Large intestine (tissue), 3 donors: ENCODE data around the gene HNRNPAB. TPM values are rescaled to one million over a fixed set of nuclear protein-coding genes. Genes with fewer than 3 reads are reported as not detected.
"Not testable (repeated sequence)": the region's sequence is repeated elsewhere in the genome, so short reads cannot be mapped to it uniquely, and the experiment has no call there.

Source experiments
- DNase-seq, 2 donors: peaks; one replicate each; pipeline versions ENCODE4 v3.0.0 to v3.0.0-alpha.2; 2013
- H3K27ac ChIP-seq: one replicate; pipeline ENCODE4 v1.5.1; 2013; ENCODE audit warnings: low read length
- H3K27me3 ChIP-seq: 2 replicates; pipeline ENCODE4 v1.6.1; 2013; ENCODE audit warnings: low read length; ENCODE audit not compliant: control insufficient read depth, insufficient read depth
- H3K36me3 ChIP-seq: 2 replicates; pipeline ENCODE4 v1.6.1; 2013; ENCODE audit warnings: low read length; ENCODE audit not compliant: control insufficient read depth, insufficient read depth
- H3K4me1 ChIP-seq: one replicate; pipeline ENCODE4 v1.6.1; 2013; ENCODE audit warnings: low read length; ENCODE audit not compliant: control insufficient read depth, insufficient read depth
- H3K4me3 ChIP-seq: one replicate; pipeline ENCODE4 v1.5.1; 2013; ENCODE audit warnings: low read length
- H3K9me3 ChIP-seq: one replicate; pipeline ENCODE4 v1.6.1; 2013; ENCODE audit warnings: mild to moderate bottlenecking, low read depth, low read length, moderate library complexity; ENCODE audit not compliant: control insufficient read depth
- WGBS: methylation state at CpG from one replicate; pipeline ENCODE4 v1.1.5; 2013; ENCODE audit warnings: low lambda C conversion rate; ENCODE audit not compliant: insufficient coverage; 5-methylcytosine and 5-hydroxymethylcytosine counted together
- polyA plus RNA-seq: library from polyadenylated mRNA; unstranded; fragments of 120-200 nt; gene quantifications from one replicate; pipeline ENCODE4 v1.2.1, GENCODE V29; 2013

Gene HNRNPAB
- polyA plus RNA-seq, 1 donor, result 124 TPM

DNA sequence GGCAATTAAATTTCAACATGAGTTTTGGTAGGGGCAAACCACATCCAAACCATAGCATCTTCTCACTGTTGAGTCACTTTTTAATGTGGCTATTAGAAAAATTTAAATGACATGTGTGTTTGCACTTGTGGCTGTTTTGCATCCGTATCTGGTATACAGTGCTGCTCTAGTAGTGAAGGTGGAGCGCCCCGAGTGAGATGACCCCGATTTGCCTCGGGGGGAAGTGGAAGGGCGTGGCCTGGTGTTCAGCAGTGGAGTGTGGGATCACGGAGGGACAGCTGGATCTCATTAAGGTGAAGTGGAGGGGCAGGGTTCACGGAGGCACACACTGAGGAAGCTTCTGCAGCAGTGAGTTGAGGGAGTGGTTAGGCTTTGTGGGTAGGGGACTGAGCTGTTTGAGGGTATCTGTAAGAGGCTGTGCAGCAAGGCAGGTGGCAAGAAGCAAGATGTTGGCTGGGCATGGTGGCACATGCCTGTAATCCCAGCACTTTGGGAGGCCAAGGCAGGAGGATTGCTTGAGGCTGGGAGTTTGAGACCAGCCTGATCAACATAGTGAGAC, 11.0 kb upstream of the HNRNPAB start:
- no peak for DNase-seq
- Histone ChIP-seq H3K4me3 (no peak overlapping the region), H3K36me3 (no peaks in the 10 kb centered on the region), H3K9me3 (no peaks in the 10 kb centered on the region), H3K4me1 (no peaks in the 10 kb centered on the region), H3K27ac (no peak overlapping the region), H3K27me3 (peaks cover 22% of the 10 kb centered on the region)
- 80% methylated on average over 1 of the region's 8 CpGs for WGBS

DNA sequence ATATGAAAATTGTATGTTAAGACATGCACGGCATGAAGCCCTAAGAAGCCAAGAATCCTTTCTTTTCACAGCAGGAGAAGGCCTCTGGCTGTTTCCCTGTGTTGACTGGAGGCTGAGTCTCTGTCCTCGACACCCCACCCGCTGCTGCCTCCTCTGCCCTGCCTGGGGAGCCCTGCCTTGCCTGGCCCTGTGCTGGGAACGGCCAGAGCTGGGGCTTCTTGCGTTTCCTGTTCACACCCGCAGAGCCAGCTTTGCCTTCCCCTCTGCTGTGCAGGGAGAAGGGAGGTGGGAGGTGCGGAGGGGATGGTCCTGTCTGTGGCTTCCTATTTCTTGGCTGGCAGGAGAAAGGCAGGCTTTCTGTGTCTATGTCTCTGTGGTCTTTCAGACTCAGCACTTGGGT, 10.3 kb upstream of the HNRNPAB start:
- Histone ChIP-seq H3K9me3 (no peaks in the 10 kb centered on the region), H3K4me3 (no peak overlapping the region), H3K4me1 (no peaks in the 10 kb centered on the region), H3K27me3 (peaks cover 22% of the 10 kb centered on the region), H3K27ac (no peak overlapping the region), H3K36me3 (no peaks in the 10 kb centered on the region)
- no CpG with 5 or more reads among the region's 7 CpGs for WGBS
- no peak for DNase-seq

DNA sequence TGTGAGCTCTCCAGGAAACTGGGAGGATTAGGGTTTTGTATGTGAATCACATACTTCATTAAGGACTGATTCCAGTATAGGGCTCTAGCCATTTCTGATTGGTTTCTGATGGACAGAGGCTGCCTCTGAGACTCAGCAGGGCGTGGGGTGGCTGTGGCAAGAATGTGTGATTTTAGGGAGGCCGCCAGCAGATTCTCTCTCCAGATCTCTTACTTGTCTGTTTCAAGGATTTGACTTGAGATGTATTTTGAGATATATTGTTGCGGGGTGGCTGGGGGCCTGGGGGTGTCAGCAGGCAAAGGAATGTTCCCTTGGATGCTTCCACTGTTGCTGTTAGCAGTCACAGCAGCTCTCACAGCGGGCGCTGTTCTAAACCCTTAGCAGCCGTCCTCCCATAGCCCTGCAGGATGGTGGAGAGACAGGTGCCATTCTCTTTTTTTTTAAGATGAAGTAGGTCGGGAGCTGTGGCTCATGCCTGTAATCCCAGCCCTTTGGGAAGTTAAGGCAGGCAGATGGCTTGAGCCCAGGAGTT, 8.0 kb upstream of the HNRNPAB start:
- Histone ChIP-seq H3K4me1 (no peaks in the 10 kb centered on the region), H3K36me3 (no peaks in the 10 kb centered on the region), H3K4me3 (no peak overlapping the region), H3K9me3 (no peaks in the 10 kb centered on the region), H3K27me3 (peaks cover 22% of the 10 kb centered on the region), H3K27ac (no peak overlapping the region)
- no peak for DNase-seq
- WGBS, result no CpG with 5 or more reads among the region's 7 CpGs

DNA sequence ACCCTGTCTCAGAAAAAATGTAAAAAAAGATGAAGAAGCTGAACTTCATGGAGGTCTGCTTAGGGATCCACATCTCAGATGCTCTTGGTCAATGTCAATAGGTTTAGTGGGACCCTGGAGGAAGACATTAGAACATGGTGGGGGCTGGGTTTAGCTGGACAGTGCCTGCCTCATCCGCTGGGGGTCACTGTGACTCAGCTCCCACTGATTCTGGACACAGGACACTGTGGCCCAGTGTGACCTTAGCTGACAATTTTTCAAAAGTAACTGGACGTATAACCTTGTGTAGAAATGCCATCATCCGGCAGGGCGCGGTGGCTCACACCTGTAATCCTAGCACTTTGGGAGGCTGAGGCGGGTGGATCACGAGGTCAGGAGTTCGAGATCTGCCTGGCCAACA, 7.3 kb upstream of the HNRNPAB start:
- Histone ChIP-seq H3K27ac (no peak overlapping the region), H3K36me3 (no peaks in the 10 kb centered on the region)
- WGBS, result no CpG with 5 or more reads among the region's 8 CpGs

DNA sequence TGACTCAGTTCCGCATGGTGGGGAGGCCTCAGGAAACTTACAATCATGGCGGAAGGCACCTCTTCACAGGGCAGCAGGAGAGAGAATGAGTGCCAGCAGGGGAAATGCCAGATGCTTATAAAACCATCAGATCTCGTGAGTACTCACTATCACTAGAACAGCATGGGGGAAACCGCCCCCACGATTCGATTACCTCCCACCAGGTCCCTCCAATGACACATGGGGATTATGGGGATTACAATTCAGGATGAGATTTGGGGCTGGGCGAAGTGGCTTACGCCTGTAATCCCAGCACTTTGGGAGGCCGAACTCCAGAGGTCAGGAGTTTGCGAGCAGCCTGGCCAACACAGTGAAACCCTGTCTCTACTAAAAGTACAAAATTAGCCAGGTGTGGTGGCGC, 6.2 kb upstream of the HNRNPAB start:
- H3K36me3 ChIP-seq, H3K4me1 ChIP-seq, H3K27ac ChIP-seq, DNase-seq, H3K9me3 ChIP-seq, H3K4me3 ChIP-seq: not testable (repeated sequence)
- no CpG with 5 or more reads among the region's 11 CpGs for WGBS
- H3K27me3 ChIP-seq, result peaks cover 22% of the 10 kb centered on the region

More for the DNA sequence above, 7.3 kb upstream of the HNRNPAB start:
- Histone ChIP-seq H3K9me3 (no peaks in the 10 kb centered on the region), H3K27me3 (peaks cover 22% of the 10 kb centered on the region), H3K4me3 (no peak overlapping the region), H3K4me1 (no peaks in the 10 kb centered on the region)
- no peak for DNase-seq

DNA sequence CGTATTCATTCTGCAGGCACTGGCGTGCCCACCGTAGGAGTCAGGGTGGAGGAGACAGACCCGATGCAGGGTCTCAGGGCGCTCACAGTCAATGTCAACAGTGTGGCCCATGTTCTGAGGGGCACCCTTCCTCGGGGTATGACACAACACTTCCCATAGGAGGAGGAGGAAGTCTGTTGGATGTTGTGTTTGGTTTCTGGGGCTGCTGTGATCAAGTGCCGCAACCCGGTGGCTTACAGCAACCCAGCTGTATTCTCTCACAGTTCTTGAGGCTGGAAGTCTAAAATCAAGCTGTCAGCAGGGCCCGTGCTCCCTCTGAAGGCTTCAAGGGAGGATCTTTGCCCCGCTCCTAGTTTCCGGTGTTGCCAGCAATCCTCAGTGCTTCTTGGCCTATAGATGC, 5.6 kb upstream of the HNRNPAB start:
- Histone ChIP-seq H3K4me1 (no peaks in the 10 kb centered on the region), H3K4me3 (no peak overlapping the region), H3K27ac (no peak overlapping the region), H3K36me3 (no peaks in the 10 kb centered on the region), H3K27me3 (peaks cover 19% of the 10 kb centered on the region), H3K9me3 (no peaks in the 10 kb centered on the region)
- DNase-seq, result no peak
- WGBS, result no CpG with 5 or more reads among the region's 11 CpGs

DNA sequence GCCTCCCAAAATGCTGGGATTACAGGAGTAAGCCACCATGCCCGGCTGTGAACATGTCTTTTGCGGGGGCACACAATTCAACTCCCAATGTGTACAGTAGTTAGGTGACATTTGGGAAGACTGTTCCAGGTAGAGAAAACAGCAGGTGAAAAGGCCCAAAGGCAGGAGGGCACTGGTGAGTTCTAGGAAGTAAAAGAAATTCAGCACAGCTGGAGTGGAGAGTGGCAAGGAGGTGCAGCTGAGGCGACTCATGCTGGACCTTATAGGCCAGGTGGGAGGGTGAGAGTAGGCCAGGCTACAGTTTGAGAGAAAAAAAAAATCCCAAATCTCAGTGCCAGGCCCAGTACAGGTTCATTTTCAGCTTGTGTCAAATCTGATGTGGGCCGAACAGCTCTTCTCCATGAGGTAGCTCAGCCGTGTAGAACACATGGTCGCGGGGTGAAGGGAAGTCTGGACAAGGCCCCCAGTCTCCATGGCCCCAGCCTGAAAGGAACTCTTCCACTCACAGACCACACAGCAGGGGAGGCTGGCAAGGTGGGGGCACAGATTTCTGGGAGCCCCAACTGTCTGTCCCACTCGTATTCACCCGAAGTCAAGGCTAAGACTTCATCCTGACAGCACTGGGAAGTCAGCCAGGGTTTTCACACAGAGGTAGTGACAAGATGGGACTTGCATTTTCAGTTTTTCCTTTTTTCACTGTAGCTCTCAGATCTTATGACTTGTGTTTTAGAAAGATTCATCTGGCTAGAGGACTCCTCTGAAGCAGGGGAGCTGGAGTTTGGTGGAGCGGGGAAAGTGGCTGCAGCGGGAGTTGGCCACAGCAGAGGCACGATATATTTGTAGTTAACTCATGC, 4.5 kb upstream of the HNRNPAB start:
- WGBS, result no CpG with 5 or more reads among the region's 12 CpGs
- Histone ChIP-seq H3K4me1 (no peaks in the 10 kb centered on the region), H3K36me3 (no peaks in the 10 kb centered on the region), H3K4me3 (no peak overlapping the region), H3K9me3 (no peaks in the 10 kb centered on the region), H3K27ac (no peak overlapping the region), H3K27me3 (peaks cover 8% of the 10 kb centered on the region)
- DNase-seq, result no peak

DNA sequence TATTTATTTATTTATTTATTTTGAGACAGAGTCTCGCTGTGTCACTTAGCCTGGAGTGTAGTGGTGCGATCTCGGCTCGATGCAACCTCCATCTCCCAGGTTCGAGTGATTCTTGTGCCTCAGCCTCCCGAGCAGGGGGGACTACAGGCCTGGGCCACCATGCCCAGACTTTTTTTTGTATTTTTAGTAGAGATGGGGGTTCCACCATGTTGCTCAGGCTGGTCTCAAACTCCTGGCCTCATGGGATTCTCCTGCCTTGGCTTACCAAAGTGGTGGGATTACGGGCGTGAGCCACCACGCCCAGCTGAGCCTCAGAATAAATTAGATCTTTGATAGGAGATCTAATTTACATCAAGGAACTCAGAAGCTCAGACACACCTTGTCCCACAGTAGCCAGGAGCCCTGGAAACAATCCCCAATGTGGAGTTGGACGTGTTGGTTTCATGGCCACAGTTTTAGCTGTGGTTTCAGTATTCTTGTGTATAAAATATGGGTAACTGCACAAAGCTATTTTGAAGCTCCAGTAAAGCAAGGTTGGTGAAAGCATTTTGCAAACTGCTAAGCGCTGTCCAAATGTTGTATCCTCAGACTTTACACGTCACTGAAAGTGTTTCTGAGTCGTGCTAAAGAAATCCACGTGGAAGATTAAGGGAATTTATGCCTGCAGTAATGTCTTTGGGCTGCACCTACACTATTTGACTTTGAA, 3.0 kb upstream of the HNRNPAB start:
- Histone ChIP-seq H3K36me3 (peaks cover 7% of the 10 kb centered on the region), H3K4me3 (no peak overlapping the region), H3K9me3 (no peaks in the 10 kb centered on the region), H3K27me3 (peaks cover 1% of the 10 kb centered on the region), H3K27ac (no peak overlapping the region), H3K4me1 (peaks cover 5% of the 10 kb centered on the region)
- WGBS, result 100% methylated on average over 1 of the region's 14 CpGs
- no peak for DNase-seq

DNA sequence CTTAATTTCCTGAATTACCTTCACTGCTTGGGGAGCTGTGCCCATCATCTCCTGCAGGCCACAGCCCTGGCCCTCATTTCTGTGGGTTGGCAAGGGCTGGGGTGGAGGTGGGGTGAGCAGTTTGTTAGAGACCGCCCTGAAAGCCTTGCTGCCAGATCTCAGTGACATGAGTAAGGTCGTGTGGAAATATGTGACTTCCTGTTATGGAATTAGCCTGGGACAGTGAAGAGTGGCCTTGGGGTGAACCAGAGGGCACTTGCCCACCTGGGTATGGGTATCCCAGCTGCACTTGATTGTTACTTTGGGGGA, 2.5 kb upstream of the HNRNPAB start:
- WGBS, result no CpG with 5 or more reads among the region's 2 CpGs
- H3K36me3 ChIP-seq, result peaks cover 12% of the 10 kb centered on the region
- DNase-seq, result no peak
- no peak overlapping the region for H3K27ac ChIP-seq
- H3K4me1 ChIP-seq, result peaks cover 10% of the 10 kb centered on the region
- no peak overlapping the region for H3K4me3 ChIP-seq
- no peaks in the 10 kb centered on the region for H3K9me3 ChIP-seq
- no peaks in the 10 kb centered on the region for H3K27me3 ChIP-seq

DNA sequence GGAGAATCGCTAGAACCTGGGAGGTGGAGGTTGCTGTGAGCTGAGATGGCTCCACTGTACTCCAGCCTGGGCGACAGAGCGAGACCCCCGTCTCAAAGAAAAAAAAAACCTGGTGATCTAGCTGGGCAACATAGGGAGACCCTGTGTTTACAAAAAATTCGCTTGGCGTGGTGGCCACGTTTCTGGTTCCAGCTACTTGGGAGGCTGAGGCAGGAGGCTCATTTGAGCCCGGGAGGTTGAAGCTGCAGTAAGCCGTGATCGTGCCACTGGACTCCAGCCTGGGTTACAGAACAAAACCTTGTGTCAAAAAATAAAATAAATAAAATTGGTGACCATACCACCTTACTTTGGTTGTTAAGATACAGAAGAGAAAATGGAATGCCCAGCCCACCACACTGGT, 1.8 kb upstream of the HNRNPAB start:
- Histone ChIP-seq H3K9me3 (no peaks in the 10 kb centered on the region), H3K27me3 (no peaks in the 10 kb centered on the region), H3K27ac (no peak overlapping the region), H3K4me3 (no peak overlapping the region), H3K36me3 (peaks cover 19% of the 10 kb centered on the region), H3K4me1 (peaks cover 17% of the 10 kb centered on the region)
- DNase-seq, result no peak
- no CpG with 5 or more reads among the region's 10 CpGs for WGBS
